ENCODE results near the gene PLG.
"Not testable (repeated sequence)": the region's sequence is repeated elsewhere in the genome, so short reads cannot be mapped to it uniquely, and the experiment has no call there.

Gene PLG

DNA sequence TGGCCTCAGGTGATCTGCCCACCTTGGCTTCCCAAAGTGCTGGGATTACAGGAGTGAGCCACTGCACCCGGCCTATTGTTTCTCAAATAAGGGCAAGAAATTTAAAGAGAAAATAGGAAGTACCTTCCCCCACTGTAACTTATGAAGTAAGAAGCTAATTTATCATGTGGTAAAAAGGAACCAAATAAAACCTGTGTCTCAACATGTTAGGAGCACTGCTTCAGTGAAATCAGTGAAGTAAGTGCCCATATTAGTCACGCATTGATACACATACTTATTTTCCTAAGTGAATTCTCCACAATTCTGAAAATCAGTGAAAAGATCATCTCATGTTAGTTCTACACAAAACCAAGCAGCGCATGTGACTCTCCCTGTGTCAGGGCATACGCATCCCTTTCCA lies 23.8 kb upstream of the PLG start:
- Histone ChIP-seq H3K27ac (ENCODE audit: low read depth, low read length) (no peak overlapping the region), H2AFZ (ENCODE audit: low read depth, low read length, severe bottlenecking) (no peak overlapping the region), H3K4me2 (ENCODE audit: low read depth, low read length, poor library complexity, severe bottlenecking) (no peak overlapping the region), H3K9me3 (ENCODE audit: insufficient read depth, low read length) (no peaks in the 10 kb centered on the region), H3K36me3 (ENCODE audit: low read length) (no peaks in the 10 kb centered on the region), H3K9me2 (replicated peaks; ENCODE audit: insufficient read depth, low read length) (no peaks in the 10 kb centered on the region), H3F3A (ENCODE audit: insufficient read depth) (no peaks in the 10 kb centered on the region), H4K20me1 (ENCODE audit: low read depth, low read length) (no peaks in the 10 kb centered on the region), H3K9ac (ENCODE audit: low read length) (no peak overlapping the region), H3K4me3 (ENCODE audit: insufficient read depth, low read length, poor library complexity, severe bottlenecking) (no peak overlapping the region), H3K79me2 (ENCODE audit: insufficient read depth, low read length) (no peaks in the 10 kb centered on the region), H3K27me3 (ENCODE audit: low read length) (no peaks in the 10 kb centered on the region)
- TF ChIP-seq EZH2phosphoT487 (conservative IDR thresholded peaks at IDR 0.05; ENCODE audit: low read length) = no peak
- TF ChIP-seq, protein P1, sequence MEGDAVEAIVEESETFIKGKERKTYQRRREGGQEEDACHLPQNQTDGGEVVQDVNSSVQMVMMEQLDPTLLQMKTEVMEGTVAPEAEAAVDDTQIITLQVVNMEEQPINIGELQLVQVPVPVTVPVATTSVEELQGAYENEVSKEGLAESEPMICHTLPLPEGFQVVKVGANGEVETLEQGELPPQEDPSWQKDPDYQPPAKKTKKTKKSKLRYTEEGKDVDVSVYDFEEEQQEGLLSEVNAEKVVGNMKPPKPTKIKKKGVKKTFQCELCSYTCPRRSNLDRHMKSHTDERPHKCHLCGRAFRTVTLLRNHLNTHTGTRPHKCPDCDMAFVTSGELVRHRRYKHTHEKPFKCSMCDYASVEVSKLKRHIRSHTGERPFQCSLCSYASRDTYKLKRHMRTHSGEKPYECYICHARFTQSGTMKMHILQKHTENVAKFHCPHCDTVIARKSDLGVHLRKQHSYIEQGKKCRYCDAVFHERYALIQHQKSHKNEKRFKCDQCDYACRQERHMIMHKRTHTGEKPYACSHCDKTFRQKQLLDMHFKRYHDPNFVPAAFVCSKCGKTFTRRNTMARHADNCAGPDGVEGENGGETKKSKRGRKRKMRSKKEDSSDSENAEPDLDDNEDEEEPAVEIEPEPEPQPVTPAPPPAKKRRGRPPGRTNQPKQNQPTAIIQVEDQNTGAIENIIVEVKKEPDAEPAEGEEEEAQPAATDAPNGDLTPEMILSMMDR (IDR thresholded peaks at IDR 0.05; ENCODE audit: insufficient read depth, low read length, poor library complexity, severe bottlenecking) = no peak

DNA sequence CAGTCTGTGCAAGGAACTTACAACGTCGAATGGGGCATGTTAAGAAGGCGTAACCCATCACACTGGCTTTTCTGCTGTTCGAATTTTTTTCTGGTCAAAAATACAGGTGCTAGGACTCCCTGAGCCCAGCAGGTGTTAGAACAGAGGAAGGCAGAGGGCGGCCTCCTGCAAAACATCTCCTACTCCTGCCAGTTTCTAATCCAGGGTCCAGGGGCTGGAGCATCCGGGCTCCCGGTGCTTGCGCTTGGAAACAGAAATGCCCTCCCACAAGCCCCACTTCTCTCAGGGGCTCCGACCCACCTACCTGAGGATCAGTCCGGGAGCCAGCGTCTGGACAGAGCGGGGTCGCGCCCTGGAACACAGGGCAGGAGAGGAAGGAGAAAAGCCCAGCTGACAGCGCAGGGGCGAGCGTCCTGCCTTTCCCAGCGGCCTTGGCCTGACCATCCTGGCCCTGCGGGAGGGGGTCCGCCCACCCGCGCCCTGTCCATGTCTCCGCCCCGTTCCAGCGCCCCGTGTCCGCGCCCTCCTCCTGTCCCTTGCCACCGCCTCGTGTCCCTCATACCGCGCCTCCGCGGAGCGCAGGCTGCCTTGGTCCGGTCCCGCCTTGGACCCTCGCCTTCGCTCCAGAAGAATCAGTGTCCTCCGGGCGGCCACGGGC lies 23.2 kb upstream of the PLG start:
- H3K9me2 ChIP-seq (replicated peaks; ENCODE audit: insufficient read depth, low read length) = no peaks in the 10 kb centered on the region
- no peaks in the 10 kb centered on the region for H3K27me3 ChIP-seq (ENCODE audit: low read length)
- no peaks in the 10 kb centered on the region for H3K79me2 ChIP-seq (ENCODE audit: insufficient read depth, low read length)
- H3K9me3 ChIP-seq (ENCODE audit: insufficient read depth, low read length) = no peaks in the 10 kb centered on the region
- H3K4me2 ChIP-seq (ENCODE audit: low read depth, low read length, poor library complexity, severe bottlenecking) = no peak overlapping the region
- H3K36me3 ChIP-seq (ENCODE audit: low read length) = no peaks in the 10 kb centered on the region
- no peak overlapping the region for H3K4me3 ChIP-seq (ENCODE audit: insufficient read depth, low read length, poor library complexity, severe bottlenecking)
- H2AFZ ChIP-seq (ENCODE audit: low read depth, low read length, severe bottlenecking) = no peak overlapping the region
- no peaks in the 10 kb centered on the region for H4K20me1 ChIP-seq (ENCODE audit: low read depth, low read length)
- no peaks in the 10 kb centered on the region for H3F3A ChIP-seq (ENCODE audit: insufficient read depth)
- H3K9ac ChIP-seq (ENCODE audit: low read length) = no peak overlapping the region
- no peak overlapping the region for H3K27ac ChIP-seq (ENCODE audit: low read depth, low read length)
- TF ChIP-seq, protein P1 (IDR thresholded peaks at IDR 0.05; ENCODE audit: insufficient read depth, low read length, poor library complexity, severe bottlenecking) = no peak
- no peak for TF ChIP-seq EZH2phosphoT487 (conservative IDR thresholded peaks at IDR 0.05; ENCODE audit: low read length)

DNA sequence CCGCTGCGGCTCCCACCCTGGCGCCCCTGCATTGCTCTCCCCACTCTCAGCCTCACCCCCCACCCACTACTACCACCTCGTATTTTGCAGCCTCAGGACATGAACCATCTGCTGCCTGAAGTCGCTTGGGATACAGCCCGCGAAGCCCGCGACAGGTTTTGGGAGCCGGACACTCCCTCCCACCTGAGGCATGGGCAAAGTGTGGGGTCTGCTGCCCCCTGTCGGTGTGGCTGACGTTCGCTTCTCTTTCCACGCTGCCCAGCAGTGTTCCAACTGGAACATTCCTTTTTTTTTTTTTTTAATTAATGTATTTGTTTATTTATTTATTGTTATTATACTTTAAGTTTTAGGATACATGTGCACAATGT lies 22.7 kb upstream of the PLG start:
- H3K9ac ChIP-seq (ENCODE audit: low read length) = no peak overlapping the region
- H2AFZ ChIP-seq (ENCODE audit: low read depth, low read length, severe bottlenecking) = no peak overlapping the region
- H3K4me3 ChIP-seq (ENCODE audit: insufficient read depth, low read length, poor library complexity, severe bottlenecking) = no peak overlapping the region

DNA sequence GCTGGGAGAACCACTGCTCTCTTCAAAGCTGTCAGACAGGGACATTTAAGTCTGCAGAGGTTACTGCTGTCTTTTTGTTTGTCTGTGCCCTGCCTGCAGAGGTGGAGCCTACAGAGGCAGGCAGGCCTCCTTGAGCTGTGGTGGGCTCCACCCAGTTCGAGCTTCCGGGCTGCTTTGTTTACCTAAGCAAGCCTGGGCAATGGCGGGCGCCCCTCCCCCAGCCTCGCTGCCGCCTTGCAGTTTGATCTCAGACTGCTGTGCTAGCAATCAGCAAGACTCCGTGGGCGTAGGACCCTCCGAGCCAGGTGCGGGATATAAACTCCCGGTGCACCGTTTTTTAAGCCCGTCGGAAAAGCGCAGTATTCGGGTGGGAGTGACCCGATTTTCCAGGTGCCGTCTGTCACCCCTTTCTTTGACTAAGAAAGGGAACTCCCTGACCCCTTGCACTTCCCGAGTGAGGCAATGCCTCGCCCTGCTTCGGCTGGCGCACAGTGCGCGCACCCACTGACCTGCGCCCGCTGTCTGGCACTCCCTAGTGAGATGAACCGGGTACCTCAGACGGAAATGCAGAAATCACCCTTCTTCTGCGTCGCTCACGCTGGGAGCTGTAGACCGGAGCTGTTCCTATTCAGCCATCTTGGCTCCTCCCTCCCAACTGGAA lies 16.8 kb upstream of the PLG start:
- H3K27me3 ChIP-seq (ENCODE audit: low read length); H3K9ac ChIP-seq (ENCODE audit: low read length); H4K20me1 ChIP-seq (ENCODE audit: low read depth, low read length); H3K4me2 ChIP-seq (ENCODE audit: low read depth, low read length, poor library complexity, severe bottlenecking); H3K27ac ChIP-seq (ENCODE audit: low read depth, low read length); H3F3A ChIP-seq (ENCODE audit: insufficient read depth); H3K9me2 ChIP-seq (replicated peaks; ENCODE audit: insufficient read depth, low read length); H3K36me3 ChIP-seq (ENCODE audit: low read length); H3K9me3 ChIP-seq (ENCODE audit: insufficient read depth, low read length); H2AFZ ChIP-seq (ENCODE audit: low read depth, low read length, severe bottlenecking); H3K79me2 ChIP-seq (ENCODE audit: insufficient read depth, low read length); H3K4me3 ChIP-seq (ENCODE audit: insufficient read depth, low read length, poor library complexity, severe bottlenecking): not testable (repeated sequence)

More for the DNA sequence above, 22.7 kb upstream of the PLG start:
- no peaks in the 10 kb centered on the region for H3K27me3 ChIP-seq (ENCODE audit: low read length)
- H4K20me1 ChIP-seq (ENCODE audit: low read depth, low read length) = no peaks in the 10 kb centered on the region
- no peak for TF ChIP-seq EZH2phosphoT487 (conservative IDR thresholded peaks at IDR 0.05; ENCODE audit: low read length)
- TF ChIP-seq, protein P1 (IDR thresholded peaks at IDR 0.05; ENCODE audit: insufficient read depth, low read length, poor library complexity, severe bottlenecking) = no peak
- no peaks in the 10 kb centered on the region for H3K36me3 ChIP-seq (ENCODE audit: low read length)
- H3K79me2 ChIP-seq (ENCODE audit: insufficient read depth, low read length) = no peaks in the 10 kb centered on the region
- H3F3A ChIP-seq (ENCODE audit: insufficient read depth) = no peaks in the 10 kb centered on the region
- no peaks in the 10 kb centered on the region for H3K9me3 ChIP-seq (ENCODE audit: insufficient read depth, low read length)
- H3K4me2 ChIP-seq (ENCODE audit: low read depth, low read length, poor library complexity, severe bottlenecking) = no peak overlapping the region
- H3K27ac ChIP-seq (ENCODE audit: low read depth, low read length) = no peak overlapping the region
- H3K9me2 ChIP-seq (replicated peaks; ENCODE audit: insufficient read depth, low read length) = no peaks in the 10 kb centered on the region
